Activated CD8-positive, alpha-beta memory T cell treated with anti-CD3 and anti-CD28 coated beads, Interleukin-2, amount 10 ng/mL, durations not matched to agents 7 days and 5 days (primary cell): ENCODE data around the gene PCP2. TPM values are rescaled to one million over a fixed set of nuclear protein-coding genes. Genes with fewer than 3 reads are reported as not detected.

Experiments used
- ATAC-seq: fragments of 150-1000 bp; cut with Tn5 transposase; one replicate; pipeline ENCODE4 v1.10.0; 2021; ENCODE audit warnings: moderate library complexity
- CTCF ChIA-PET: fragments of 350-600 bp; sonication (Branson Sonifier 250); formaldehyde crosslinking; loops from one replicate; lab custom pipeline; 2021; ENCODE audit warnings: antibody characterized with exemption; lab: Charles Lee
- DNase-seq: peaks from one replicate; pipeline ENCODE4 v3.0.0-alpha.2; 2020
- H3K27ac Mint-ChIP-seq: one replicate; pipeline ENCODE4 v1.8.0; 2021; ENCODE audit warnings: mild to moderate bottlenecking, mixed read lengths
- H3K27me3 Mint-ChIP-seq: one replicate; pipeline ENCODE4 v1.8.0; 2021; ENCODE audit warnings: mixed read lengths
- H3K36me3 Mint-ChIP-seq: one replicate; pipeline ENCODE4 v1.8.0; 2021; ENCODE audit warnings: mild to moderate bottlenecking, mixed read lengths
- H3K4me1 Mint-ChIP-seq: one replicate; pipeline ENCODE4 v1.8.0; 2021; ENCODE audit warnings: mixed read lengths
- H3K4me3 Mint-ChIP-seq: one replicate; pipeline ENCODE4 v1.8.0; 2021; ENCODE audit warnings: mild to moderate bottlenecking, moderate library complexity, mixed read lengths
- H3K9me3 Mint-ChIP-seq: one replicate; pipeline ENCODE4 v1.8.0; 2022; ENCODE audit warnings: low read depth, mixed read lengths
- total RNA-seq, 2 experiments: library from RNA; stranded (reverse); gene quantifications; one replicate each; pipeline ENCODE4 v1.2.3, GENCODE V29; 2021

PCP2 gene
- under 1 TPM; 0.56 to 0.99 TPM for total RNA-seq

GRCh38 chr19:7633698-7634097 lies at the start of gene PCP2:
Gene PCP2 (minus strand): TSS chr19:7633719. CDS start chr19:7633457, 262 bp downstream.
- Mint-ChIP-seq H3K27me3 (no peaks in the 10 kb centered on the region), H3K4me3 (no peak within 1 kb of the TSS), H3K9me3 (no peaks in the 10 kb centered on the region), H3K4me1 (peaks cover 37% of the 10 kb centered on the region), H3K36me3 (peaks cover 2% of the 10 kb centered on the region), H3K27ac (no peak within 1 kb of the TSS)
- DNase-seq (no peak), ATAC-seq (no peak)
- CTCF ChIA-PET, result interaction anchor here (0.8 to 1.6 kb wide), 2 partner anchors 47 to 65 kb away, joined by 4 to 7 read pairs; partner anchors contain the start of gene TRAPPC5

DNA sequence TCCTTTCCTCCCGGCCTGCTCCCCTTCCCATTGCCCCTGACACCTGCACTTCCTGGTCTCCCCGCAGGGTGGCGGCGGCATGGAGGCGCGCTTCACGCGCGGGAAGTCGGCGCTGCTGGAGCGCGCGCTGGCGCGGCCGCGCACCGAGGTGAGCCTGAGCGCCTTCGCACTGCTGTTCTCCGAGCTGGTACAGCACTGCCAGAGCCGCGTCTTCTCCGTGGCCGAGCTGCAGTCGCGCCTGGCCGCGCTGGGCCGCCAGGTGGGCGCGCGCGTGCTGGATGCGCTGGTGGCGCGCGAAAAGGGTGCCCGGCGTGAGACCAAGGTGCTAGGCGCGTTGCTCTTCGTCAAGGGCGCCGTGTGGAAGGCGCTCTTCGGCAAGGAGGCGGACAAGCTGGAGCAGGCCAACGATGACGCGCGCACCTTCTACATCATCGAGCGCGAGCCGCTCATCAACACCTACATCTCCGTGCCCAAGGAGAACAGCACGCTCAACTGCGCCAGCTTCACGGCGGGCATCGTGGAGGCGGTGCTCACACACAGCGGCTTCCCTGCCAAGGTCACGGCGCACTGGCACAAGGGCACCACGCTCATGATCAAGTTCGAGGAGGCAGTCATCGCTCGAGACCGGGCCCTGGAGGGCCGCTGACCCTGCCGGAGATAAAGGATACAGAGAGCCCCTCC lies 48.8 kb upstream of the PCP2 start:
- no peak for DNase-seq
- H3K9me3 Mint-ChIP-seq, result no peaks in the 10 kb centered on the region
- H3K27ac Mint-ChIP-seq, result peak overlapping the region; percentile 88
- peaks cover 13% of the 10 kb centered on the region for H3K27me3 Mint-ChIP-seq
- peak overlapping the region; percentile 83 for H3K4me3 Mint-ChIP-seq
- H3K4me1 Mint-ChIP-seq, result peaks cover 23% of the 10 kb centered on the region
- H3K36me3 Mint-ChIP-seq, result peaks cover 12% of the 10 kb centered on the region
- ATAC-seq, result no peak
- CTCF ChIA-PET, result no interaction called here

DNA sequence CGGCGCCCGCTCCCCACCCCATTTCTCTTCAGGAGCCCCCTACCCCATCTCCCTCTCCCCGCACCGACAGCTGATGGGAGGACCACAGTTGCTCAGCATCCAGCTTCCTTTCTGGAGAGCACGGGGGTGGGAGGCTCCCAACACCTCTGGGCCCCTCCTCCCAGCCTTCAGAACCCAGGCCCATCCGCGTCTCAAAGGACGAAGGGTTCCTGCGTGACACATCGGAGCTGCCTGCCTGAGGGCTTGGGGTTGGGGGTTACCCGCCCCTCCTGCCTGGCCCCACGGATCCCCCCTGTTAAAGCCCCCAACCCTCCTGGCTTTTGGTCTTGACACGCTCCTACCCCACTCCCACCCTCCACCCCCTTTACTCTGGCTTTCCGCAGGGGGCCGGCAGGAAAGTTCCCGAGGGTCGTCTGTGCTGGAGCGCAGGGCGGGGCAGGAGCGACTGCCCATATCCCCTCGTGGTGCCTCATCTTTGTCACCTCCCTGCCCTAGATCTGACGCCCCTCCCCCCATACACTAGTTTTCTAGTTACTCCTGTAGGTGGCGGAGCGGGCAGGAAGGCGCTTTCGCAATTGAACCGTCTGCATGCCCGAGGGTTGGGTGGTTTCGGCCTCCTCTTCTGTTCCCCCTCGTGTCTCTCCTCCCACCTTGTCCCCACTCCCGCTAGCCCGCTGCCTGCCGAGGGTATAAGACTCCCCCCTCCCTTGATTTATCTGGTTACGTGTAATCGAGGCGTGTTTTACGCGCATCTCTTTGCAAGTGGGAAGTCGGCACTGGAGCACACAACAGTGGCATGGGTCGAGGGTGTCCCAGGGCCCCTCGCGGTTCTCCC lies 48.0 kb upstream of the PCP2 start:
- Mint-ChIP-seq H3K27me3 (peaks cover 19% of the 10 kb centered on the region), H3K4me3 (peak overlapping the region; percentile 83), H3K4me1 (peaks cover 29% of the 10 kb centered on the region), H3K9me3 (no peaks in the 10 kb centered on the region), H3K27ac (peak overlapping the region; percentile 88), H3K36me3 (peaks cover 12% of the 10 kb centered on the region)
- CTCF ChIA-PET, result interaction anchor here (0.6 to 2.2 kb wide), 67 partner anchors 10 to 753 kb away, joined by 3 to 59 read pairs (median 4); partner anchors contain the start of genes ARHGEF18, CAMSAP3, CLEC4M and FCER2
- DNase-seq, result peak; percentile 91
- peak; percentile 62 for ATAC-seq

DNA sequence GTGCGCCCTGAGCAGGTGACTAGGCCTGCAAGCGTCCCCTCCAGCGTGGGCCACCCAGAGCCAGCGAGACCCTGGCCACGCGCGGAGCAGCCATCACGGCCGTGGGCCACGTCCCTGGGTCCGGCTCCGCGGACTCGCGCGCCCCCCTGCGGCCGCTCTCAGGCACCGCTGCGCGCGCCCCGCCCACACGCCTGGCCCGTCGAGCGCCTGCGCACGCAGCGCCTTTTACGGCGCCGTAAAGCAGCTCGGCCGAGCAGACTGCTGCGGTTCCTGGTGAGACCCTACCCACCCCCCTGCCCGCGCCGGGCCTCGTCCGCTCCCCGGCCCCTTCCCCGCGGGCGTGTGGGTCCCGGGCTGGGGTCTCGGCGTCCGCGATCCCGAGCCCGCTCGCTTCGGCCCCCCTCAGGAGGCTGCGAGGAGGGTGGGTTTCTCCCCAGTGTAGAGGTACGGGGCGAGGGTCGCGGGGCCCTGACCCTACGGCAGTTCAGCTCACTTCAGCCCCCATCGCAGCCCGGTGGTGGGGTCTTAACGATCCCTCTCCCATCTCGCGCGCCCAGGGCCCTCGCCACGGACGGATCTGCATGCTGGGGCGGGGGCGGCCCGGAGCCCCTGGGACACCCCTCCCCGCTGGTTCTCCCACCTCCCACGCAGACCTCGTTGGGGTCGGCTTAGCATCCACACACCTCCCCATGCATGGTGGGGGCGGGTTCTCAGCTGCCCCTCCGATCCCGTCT lies 47.3 kb upstream of the PCP2 start, which contains the start of gene TRAPPC5:
TSS of gene TRAPPC5 (plus strand) at position 228 of the 734 bp plus-strand sequence. CDS start 1,421 bp downstream, outside the sequence.
- Mint-ChIP-seq H3K27me3 (peaks cover 22% of the 10 kb centered on the region), H3K9me3 (no peaks in the 10 kb centered on the region), H3K27ac (peak within 1 kb of the TSS; percentile 88), H3K4me1 (peaks cover 34% of the 10 kb centered on the region), H3K4me3 (peak within 1 kb of the TSS; percentile 83), H3K36me3 (peaks cover 12% of the 10 kb centered on the region)
- peak; percentile 81 for ATAC-seq
- CTCF ChIA-PET, result interaction anchor here (0.6 to 2.2 kb wide), 66 partner anchors 9 to 581 kb away, joined by 3 to 59 read pairs (median 4); partner anchors contain the start of genes ARHGEF18, CAMSAP3, CLEC4M and FCER2
- peak; percentile 88 for DNase-seq

- no peak for DNase-seq
- H3K9me3 Mint-ChIP-seq, result no peaks in the 10 kb centered on the region
- H3K4me1 Mint-ChIP-seq, result peaks cover 35% of the 10 kb centered on the region
These were observed 46.5 kb upstream of the PCP2 start for GRCh38 chr19:7679771-7680605.

DNA sequence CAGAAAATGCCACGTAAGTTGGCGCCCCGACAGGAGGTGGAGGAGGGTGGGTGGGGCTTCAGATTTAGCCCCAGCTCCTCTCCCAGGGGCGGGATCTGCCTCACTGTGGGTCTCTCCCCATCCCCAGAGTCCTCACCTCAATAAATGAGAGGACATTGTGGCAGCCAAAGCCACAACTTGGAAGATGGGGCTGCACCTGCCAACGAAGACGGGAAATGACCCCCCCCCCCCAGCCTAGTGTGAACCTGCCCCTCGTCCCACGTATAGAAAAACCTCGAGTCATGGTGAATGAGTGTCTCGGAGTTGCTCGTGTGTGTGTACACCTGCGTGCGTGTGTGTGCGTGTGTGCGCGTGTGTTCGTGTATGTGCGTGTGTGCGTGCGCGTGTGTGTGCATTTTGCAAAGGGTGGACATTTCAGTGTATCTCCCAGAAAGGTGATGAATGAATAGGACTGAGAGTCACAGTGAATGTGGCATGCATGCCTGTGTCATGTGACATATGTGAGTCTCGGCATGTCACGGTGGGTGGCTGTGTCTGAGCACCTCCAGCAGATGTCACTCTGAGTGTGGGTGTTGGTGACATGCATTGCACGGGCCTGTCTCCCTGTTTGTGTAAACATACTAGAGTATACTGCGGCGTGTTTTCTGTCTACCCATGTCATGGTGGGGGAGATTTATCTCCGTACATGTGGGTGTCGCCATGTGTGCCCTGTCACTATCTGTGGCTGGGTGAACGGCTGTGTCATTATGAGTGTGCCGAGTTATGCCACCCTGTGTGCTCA lies 45.6 kb upstream of the PCP2 start:
- Mint-ChIP-seq H3K9me3 (no peaks in the 10 kb centered on the region), H3K36me3 (peaks cover 8% of the 10 kb centered on the region)

More at GRCh38 chr19:7679771-7680605, 46.5 kb upstream of the PCP2 start:
- ATAC-seq, result no peak
- CTCF ChIA-PET, result interaction anchor here (0.6 to 2.2 kb wide), 42 partner anchors 8 to 580 kb away, joined by 3 to 59 read pairs (median 5); partner anchors contain the start of genes ARHGEF18, CAMSAP3, CLEC4M and FCER2
- peak overlapping the region; percentile 83 for H3K4me3 Mint-ChIP-seq
- peaks cover 24% of the 10 kb centered on the region for H3K27me3 Mint-ChIP-seq
- peaks cover 8% of the 10 kb centered on the region for H3K36me3 Mint-ChIP-seq
- H3K27ac Mint-ChIP-seq, result no peak overlapping the region

DNA sequence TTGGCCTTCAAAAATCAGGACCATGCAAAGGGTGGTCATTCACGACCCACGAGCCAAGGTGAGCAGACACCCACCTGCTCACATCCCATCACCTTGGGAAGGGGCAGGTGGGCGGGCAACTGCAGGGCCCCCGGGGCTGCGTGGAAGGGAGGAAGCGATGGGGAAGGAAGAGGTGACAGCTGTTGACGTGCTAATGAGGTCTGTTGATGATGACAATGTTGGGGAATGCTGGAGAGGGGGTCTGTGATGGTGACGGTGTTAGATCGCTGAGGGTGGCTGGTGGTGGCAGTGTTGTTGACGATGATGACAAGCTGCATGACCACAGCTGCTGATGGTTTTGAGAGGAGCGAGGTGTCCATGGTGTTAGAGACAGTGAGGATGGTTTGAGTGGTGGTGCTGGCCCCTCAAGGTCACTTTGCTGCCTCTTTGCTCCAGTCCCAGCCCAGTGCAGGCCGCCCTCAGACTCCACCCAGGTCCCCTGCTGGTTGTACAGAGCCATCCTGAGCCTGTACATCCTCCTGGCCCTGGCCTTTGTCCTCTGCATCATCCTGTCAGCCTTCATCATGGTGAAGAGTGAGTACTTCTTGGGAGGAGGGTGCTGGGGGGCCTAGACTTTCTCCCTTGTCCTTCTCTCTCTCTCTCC lies 44.3 kb upstream of the PCP2 start:
- H3K4me1 Mint-ChIP-seq, result peaks cover 40% of the 10 kb centered on the region
- DNase-seq (no peak), ATAC-seq (no peak)
- CTCF ChIA-PET, result interaction anchor here (1.0 to 1.8 kb wide), 4 partner anchors 19 to 122 kb away, joined by 3 to 8 read pairs (median 4); no protein-coding TSS in a partner anchor
- peaks cover 6% of the 10 kb centered on the region for H3K36me3 Mint-ChIP-seq
- H3K4me3 Mint-ChIP-seq, result no peak overlapping the region
- H3K9me3 Mint-ChIP-seq, result no peaks in the 10 kb centered on the region
- H3K27me3 Mint-ChIP-seq, result peaks cover 33% of the 10 kb centered on the region
- H3K27ac Mint-ChIP-seq, result no peak overlapping the region

More for the DNA sequence above, 45.6 kb upstream of the PCP2 start:
- no peak overlapping the region for H3K27ac Mint-ChIP-seq
- CTCF ChIA-PET, result interaction anchor here (1.8 kb wide), 1 partner anchor 26 kb away, joined by 8 read pairs; no protein-coding TSS in a partner anchor
- peaks cover 27% of the 10 kb centered on the region for H3K27me3 Mint-ChIP-seq
- peak overlapping the region; percentile 6 for H3K4me3 Mint-ChIP-seq
- DNase-seq (peak; percentile 75), ATAC-seq (peak; percentile 35)
- H3K4me1 Mint-ChIP-seq, result peaks cover 39% of the 10 kb centered on the region

GRCh38 chr19:7676854-7677253 lies 43.3 kb upstream of the PCP2 start, which contains the start of gene MCEMP1:
Gene MCEMP1 (plus strand): TSS chr19:7677090. CDS start chr19:7677121, 31 bp downstream.
- Mint-ChIP-seq H3K36me3 (peaks cover 2% of the 10 kb centered on the region), H3K4me1 (peaks cover 35% of the 10 kb centered on the region), H3K4me3 (no peak within 1 kb of the TSS), H3K27me3 (peaks cover 35% of the 10 kb centered on the region), H3K9me3 (no peaks in the 10 kb centered on the region), H3K27ac (no peak within 1 kb of the TSS)
- DNase-seq (no peak), ATAC-seq (no peak)
- CTCF ChIA-PET, result interaction anchor here (1.0 kb wide), 1 partner anchor 18 kb away, joined by 3 read pairs; no protein-coding TSS in a partner anchor

GRCh38 chr19:7676376-7676775 lies 42.9 kb upstream of the PCP2 start:
- DNase-seq (no peak), ATAC-seq (no peak)
- Mint-ChIP-seq H3K9me3 (no peaks in the 10 kb centered on the region), H3K27me3 (peaks cover 38% of the 10 kb centered on the region), H3K36me3 (no peaks in the 10 kb centered on the region), H3K27ac (no peak overlapping the region), H3K4me3 (no peak overlapping the region), H3K4me1 (peaks cover 32% of the 10 kb centered on the region)
- CTCF ChIA-PET, result interaction anchor here (1.0 kb wide), 1 partner anchor 123 kb away, joined by 4 read pairs; no protein-coding TSS in a partner anchor

DNA sequence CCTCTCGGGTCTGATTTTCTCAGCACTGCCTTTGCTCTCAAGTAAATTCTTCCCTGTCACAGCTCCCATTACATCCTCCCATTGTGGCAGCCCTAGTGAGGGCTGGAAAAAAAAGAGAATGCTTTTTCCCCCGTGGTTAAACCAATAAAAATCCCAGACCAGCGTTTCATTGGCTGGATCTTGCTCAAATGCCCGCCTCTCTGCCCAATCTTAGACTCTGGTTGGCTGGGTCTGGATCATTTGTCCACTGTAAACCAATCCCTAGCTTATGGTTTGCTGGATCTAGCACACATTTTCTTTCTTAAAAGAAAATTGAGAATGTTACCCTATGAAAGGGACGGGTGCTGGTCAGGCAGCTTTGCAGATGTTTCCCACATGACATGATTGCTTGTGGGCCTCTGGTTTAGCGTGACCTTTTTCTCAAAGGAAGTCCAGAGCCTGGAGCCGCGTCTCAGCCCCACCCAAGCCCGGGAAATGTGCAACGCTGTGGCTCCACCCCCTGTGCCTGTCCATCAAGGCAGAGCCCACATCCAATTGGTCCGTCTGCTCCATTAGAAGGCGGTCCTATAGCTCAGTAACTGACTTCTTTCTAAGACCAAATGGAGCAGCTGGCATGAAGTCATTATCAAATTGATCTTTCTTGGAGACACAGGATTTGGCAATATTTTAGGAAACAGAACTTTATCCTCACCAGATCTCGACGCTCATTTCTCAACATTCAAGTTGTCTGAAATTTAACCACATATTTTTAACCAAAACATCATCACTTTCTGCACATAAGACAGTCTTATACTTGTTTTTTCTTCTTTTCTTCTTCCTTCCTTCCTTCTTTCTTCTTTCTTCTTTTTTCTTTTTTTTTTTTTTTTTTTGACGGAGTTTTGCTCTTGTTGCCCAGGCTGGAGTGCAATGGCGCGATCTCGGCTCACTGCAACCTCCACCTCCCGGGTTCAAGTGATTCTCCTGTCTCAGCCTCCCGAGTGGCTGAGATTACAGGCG lies 40.8 kb upstream of the PCP2 start:
- H3K27me3 Mint-ChIP-seq, result peaks cover 51% of the 10 kb centered on the region
- no peak overlapping the region for H3K4me3 Mint-ChIP-seq
- peaks cover 33% of the 10 kb centered on the region for H3K4me1 Mint-ChIP-seq
- no peak overlapping the region for H3K27ac Mint-ChIP-seq
- DNase-seq (peak; percentile 50), ATAC-seq (peak; percentile 69)
- CTCF ChIA-PET, result interaction anchor here (1.5 kb wide), 1 partner anchor 22 kb away, joined by 4 read pairs; no protein-coding TSS in a partner anchor
- H3K36me3 Mint-ChIP-seq, result no peaks in the 10 kb centered on the region
- no peaks in the 10 kb centered on the region for H3K9me3 Mint-ChIP-seq
